H9 (cell line): Measurements from ENCODE around the gene NIN. TPM values are rescaled to one million over a fixed set of nuclear protein-coding genes. Genes with fewer than 3 reads are reported as not detected.

ENCODE experiments used
- DNase-seq: peaks from one replicate; pipeline ENCODE4 v3.0.0-alpha.2; 2017
- H2AFZ ChIP-seq: one replicate; pipeline ENCODE4 v1.6.1; 2013; ENCODE audit warnings: mild to moderate bottlenecking, low read length, control low read depth, moderate library complexity
- H2AK5ac ChIP-seq: 2 replicates; pipeline ENCODE4 v1.6.1; 2013; ENCODE audit warnings: low read length, control low read depth, mixed read lengths; ENCODE audit not compliant: insufficient read length
- H2BK120ac ChIP-seq: one replicate; pipeline ENCODE4 v1.6.1; 2013; ENCODE audit warnings: low read depth, mild to moderate bottlenecking, low read length, control low read depth, inconsistent platforms; ENCODE audit not compliant: poor library complexity, severe bottlenecking
- H2BK12ac ChIP-seq: 2 replicates; pipeline ENCODE4 v1.6.1; 2013; ENCODE audit warnings: low read length, control low read depth, mixed read lengths, low read depth; ENCODE audit not compliant: insufficient read length
- H2BK15ac ChIP-seq: 2 replicates; pipeline ENCODE4 v1.6.1; 2013; ENCODE audit warnings: low read depth, low read length, control low read depth
- H2BK20ac ChIP-seq: one replicate; pipeline ENCODE4 v1.6.1; 2013; ENCODE audit warnings: low read depth, mild to moderate bottlenecking, low read length, control low read depth, inconsistent platforms; ENCODE audit not compliant: poor library complexity, severe bottlenecking
- H2BK5ac ChIP-seq: 2 replicates; pipeline ENCODE4 v1.6.1; 2013; ENCODE audit warnings: low read length, control low read depth, mixed read lengths; ENCODE audit not compliant: insufficient read length
- H3K14ac ChIP-seq: 2 replicates; pipeline ENCODE4 v1.6.1; 2013; ENCODE audit warnings: low read length, control low read depth; ENCODE audit not compliant: insufficient read depth
- H3K18ac ChIP-seq: 2 replicates; pipeline ENCODE4 v1.6.1; 2013; ENCODE audit warnings: low read depth, mild to moderate bottlenecking, mixed read lengths, low read length, control low read depth; ENCODE audit not compliant: insufficient read length
- H3K23ac ChIP-seq: 2 replicates; pipeline ENCODE4 v1.6.1; 2013; ENCODE audit warnings: low read length, control low read depth, mixed read lengths, low read depth; ENCODE audit not compliant: insufficient read length
- H3K23me2 ChIP-seq: 2 replicates; pipeline ENCODE4 v1.6.1; 2013; ENCODE audit warnings: low read depth, mild to moderate bottlenecking, mixed read lengths, low read length, control low read depth; ENCODE audit not compliant: insufficient read length, poor library complexity, severe bottlenecking
- H3K27ac ChIP-seq: 2 replicates; pipeline ENCODE4 v1.5.1; 2013; ENCODE audit warnings: low read length, control low read depth, mixed read lengths, low read depth; ENCODE audit not compliant: insufficient read length
- H3K27me3 ChIP-seq: 2 replicates; pipeline ENCODE4 v1.6.1; 2013; ENCODE audit warnings: low read length, control low read depth, inconsistent platforms; ENCODE audit not compliant: insufficient read depth
- H3K4ac ChIP-seq: 2 replicates; pipeline ENCODE4 v1.6.1; 2013; ENCODE audit warnings: low read depth, mild to moderate bottlenecking, control low read depth, inconsistent platforms, low read length, moderate library complexity
- H3K4me1 ChIP-seq: 2 replicates; pipeline ENCODE4 v1.6.1; 2013; ENCODE audit warnings: low read length, control low read depth, inconsistent platforms; ENCODE audit not compliant: insufficient read depth
- H3K4me2 ChIP-seq: 2 replicates; pipeline ENCODE4 v1.6.1; 2013; ENCODE audit warnings: low read length, control low read depth, mixed read lengths; ENCODE audit not compliant: insufficient read length, insufficient read depth
- H3K56ac ChIP-seq: 2 replicates; pipeline ENCODE4 v1.6.1; 2013; ENCODE audit warnings: low read depth, mild to moderate bottlenecking, mixed read lengths, low read length, control low read depth; ENCODE audit not compliant: insufficient read length
- H3K79me1 ChIP-seq: 2 replicates; pipeline ENCODE4 v1.6.1; 2013; ENCODE audit warnings: low read depth, mild to moderate bottlenecking, moderate library complexity, low read length, control low read depth, inconsistent platforms; ENCODE audit not compliant: insufficient read depth, poor library complexity, severe bottlenecking
- H3K79me2 ChIP-seq: 2 replicates; pipeline ENCODE4 v1.6.1; 2013; ENCODE audit warnings: low read length, control low read depth, inconsistent platforms; ENCODE audit not compliant: insufficient read depth
- H3K9ac ChIP-seq: 2 replicates; pipeline ENCODE4 v1.6.1; 2013; ENCODE audit warnings: low read length, control low read depth, mixed read lengths; ENCODE audit not compliant: insufficient read length; ENCODE audit errors: extremely low read depth
- H3K9me3 ChIP-seq: one replicate; pipeline ENCODE4 v1.6.1; 2013; ENCODE audit warnings: low read depth, low read length, inconsistent platforms; ENCODE audit not compliant: control insufficient read depth
- H3T11ph ChIP-seq: one replicate; pipeline ENCODE4 v1.6.1; 2013; ENCODE audit warnings: mild to moderate bottlenecking, low read length, control low read depth, inconsistent platforms
- H4K20me1 ChIP-seq: one replicate; pipeline ENCODE4 v1.6.1; 2013; ENCODE audit not compliant: control insufficient read depth, insufficient read length, insufficient read depth
- H4K5ac ChIP-seq: 2 replicates; pipeline ENCODE4 v1.6.1; 2013; ENCODE audit warnings: low read depth, mild to moderate bottlenecking, mixed read lengths, low read length, control low read depth; ENCODE audit not compliant: insufficient read length
- H4K8ac ChIP-seq: replicated peaks from 2 replicates; pipeline ENCODE4 v1.6.1; 2013; ENCODE audit warnings: low read length, control low read depth, mixed read lengths, low read depth; ENCODE audit not compliant: insufficient read length
- H4K91ac ChIP-seq: 2 replicates; pipeline ENCODE4 v1.6.1; 2013; ENCODE audit warnings: low read depth, mild to moderate bottlenecking, moderate library complexity, mixed read lengths, low read length, control low read depth; ENCODE audit not compliant: insufficient read length
- H3K27ac Mint-ChIP-seq, 3 experiments: 2 replicates in 2 of 3; 3 replicates in 1 of 3; pipeline ENCODE4 v1.8.0; 2020 to 2021; ENCODE audit warnings: mixed read lengths in 3 of 3, mild to moderate bottlenecking in 1 of 3, moderate library complexity in 1 of 3
- H3K27me3 Mint-ChIP-seq: 2 replicates; pipeline ENCODE4 v1.8.0; 2021; ENCODE audit warnings: low read depth, mild to moderate bottlenecking, moderate library complexity, mixed read lengths
- H3K36me3 Mint-ChIP-seq, 3 experiments: 2 replicates in 2 of 3; 3 replicates in 1 of 3; pipeline ENCODE4 v1.8.0; 2020 to 2021; ENCODE audit warnings: low read depth in 3 of 3, mixed read lengths in 3 of 3; ENCODE audit not compliant: insufficient read depth in 1 of 3
- H3K4me1 Mint-ChIP-seq, 2 experiments: 2 replicates each; pipeline ENCODE4 v1.8.0; 2020; ENCODE audit warnings: mixed read lengths in 2 of 2
- H3K4me3 Mint-ChIP-seq, 2 experiments: 2 replicates in 1 of 2; 3 replicates in 1 of 2; pipeline ENCODE4 v1.8.0; 2020 to 2021; ENCODE audit warnings: mild to moderate bottlenecking in 2 of 2, mixed read lengths in 2 of 2, moderate library complexity in 1 of 2
- H3K9me3 Mint-ChIP-seq, 2 experiments: 2 replicates in 1 of 2; 3 replicates in 1 of 2; pipeline ENCODE4 v1.8.0; 2020; ENCODE audit warnings: mild to moderate bottlenecking in 2 of 2, mixed read lengths in 2 of 2, moderate library complexity in 1 of 2
- CTCF ChIP-seq: fragments of 200-600 bp; sonication (generic); conservative IDR thresholded peaks from 3 replicates; pipeline ENCODE4 v1.8.0; 2021; ENCODE audit warnings: antibody characterized with exemption, mild to moderate bottlenecking
- total RNA-seq: library from RNA; stranded (reverse); gene quantifications from 2 replicates; pipeline ENCODE4 v1.2.1, GENCODE V29; 2021

The NIN gene
- total RNA-seq, 1 experiment from 2014 or later = 18.4 TPM

- no peak overlapping the region for H3K56ac ChIP-seq
- no peak for TF ChIP-seq CTCF
- no peak overlapping the region for H3K4me3 Mint-ChIP-seq
- H3K23ac ChIP-seq = no peak overlapping the region
- no peaks in the 10 kb centered on the region for H3K4me1 ChIP-seq
- H3K27me3 Mint-ChIP-seq = no peaks in the 10 kb centered on the region
- H3K27ac Mint-ChIP-seq = 0 out of 7 replicates have a peak overlapping the region, but pooled peaks of 1 of the 3 experiments have one; percentile 36
- no peak overlapping the region for H2BK5ac ChIP-seq
- H3K18ac ChIP-seq = no peak overlapping the region
- H2BK120ac ChIP-seq = no peak overlapping the region
- no peak overlapping the region for H4K8ac ChIP-seq
- no peaks in the 10 kb centered on the region for H3K79me1 ChIP-seq
- no peak for DNase-seq
- peaks cover 0 to 4% of the 10 kb centered on the region in 2 experiments; a peak in 1 of 4 replicates for H3K4me1 Mint-ChIP-seq
- no peak overlapping the region for H3T11ph ChIP-seq
- H2BK15ac ChIP-seq = no peak overlapping the region
- no peak overlapping the region for H3K4me2 ChIP-seq
- H3K14ac ChIP-seq = no peak overlapping the region
- H2BK12ac ChIP-seq = no peak overlapping the region
- H3K27ac ChIP-seq = no peak overlapping the region
- no peak overlapping the region for H4K5ac ChIP-seq
- H2AK5ac ChIP-seq = no peak overlapping the region
- H3K23me2 ChIP-seq = no peaks in the 10 kb centered on the region
- no peaks in the 10 kb centered on the region for H3K9me3 Mint-ChIP-seq
- no peak overlapping the region for H3K9ac ChIP-seq
- no peaks in the 10 kb centered on the region for H3K79me2 ChIP-seq
- H2BK20ac ChIP-seq = no peak overlapping the region
- H2AFZ ChIP-seq = no peak overlapping the region
- no peak overlapping the region for H3K4ac ChIP-seq
- no peaks in the 10 kb centered on the region for H3K9me3 ChIP-seq
- H3K27me3 ChIP-seq = no peaks in the 10 kb centered on the region
- H3K36me3 Mint-ChIP-seq = peaks cover 4 to 12% (median 6%) of the 10 kb centered on the region in 3 experiments; a peak in 5 of 7 replicates
- H4K20me1 ChIP-seq = no peaks in the 10 kb centered on the region
- no peak overlapping the region for H4K91ac ChIP-seq
Measured at GRCh38 chr14:50776522-50776921, 54.4 kb downstream of the NIN start.
